NCI-H82 treated with DMSO at 0.1 percent for 48 hours (cell line): ENCODE measurements around the gene PSD4.
"Not testable (repeated sequence)": the region's sequence is repeated elsewhere in the genome, so short reads cannot be mapped to it uniquely, and the experiment has no call there.

Source experiments
- DNase-seq: peaks from one replicate; lab custom pipeline; 2025; ENCODE audit not compliant: unreplicated experiment; lab: John Stamatoyannopoulos, UW

Gene PSD4

DNA sequence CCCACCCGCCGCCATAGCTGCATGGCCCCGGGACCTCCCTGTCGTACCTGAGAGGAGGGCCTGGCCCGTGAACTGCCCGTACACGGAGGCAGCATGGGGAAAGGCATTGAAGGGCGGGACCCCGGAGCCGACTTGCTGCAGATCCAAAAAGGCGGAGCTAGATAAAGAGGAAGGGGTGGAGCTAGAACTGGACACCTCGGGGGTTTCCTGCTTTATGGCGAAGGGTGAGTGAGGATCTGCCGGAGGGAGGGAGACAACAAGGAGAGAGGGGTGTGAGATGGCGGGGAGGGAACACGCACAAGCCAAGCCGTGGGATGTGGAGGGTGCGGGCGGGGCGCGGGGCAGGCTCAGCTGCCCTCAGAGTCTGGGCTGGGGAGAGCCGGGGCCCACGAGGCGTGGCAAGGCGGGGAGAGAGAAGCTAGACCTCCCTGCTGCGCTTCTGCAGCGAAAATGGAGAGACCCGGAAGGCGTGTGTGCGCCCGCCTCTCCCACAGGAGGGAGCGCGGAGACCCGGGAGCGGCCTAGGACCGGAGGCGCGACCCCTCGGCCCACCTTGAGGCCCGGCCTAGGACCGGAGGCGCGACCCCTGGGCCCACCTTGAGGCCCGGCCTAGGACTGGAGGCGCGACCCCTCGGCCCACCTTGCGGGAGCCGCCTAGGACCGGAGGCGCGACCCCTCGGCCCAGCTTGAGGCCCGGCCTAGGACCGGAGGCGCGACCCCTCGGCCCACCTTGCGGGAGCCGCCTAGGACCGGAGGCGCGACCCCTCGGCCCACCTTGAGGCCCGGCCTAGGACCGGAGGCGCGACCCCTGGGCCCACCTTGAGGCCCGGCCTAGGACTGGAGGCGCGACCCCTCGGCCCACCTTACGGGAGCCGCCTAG, 61.8 kb downstream of the PSD4 start:
- not testable (repeated sequence) for DNase-seq

DNA sequence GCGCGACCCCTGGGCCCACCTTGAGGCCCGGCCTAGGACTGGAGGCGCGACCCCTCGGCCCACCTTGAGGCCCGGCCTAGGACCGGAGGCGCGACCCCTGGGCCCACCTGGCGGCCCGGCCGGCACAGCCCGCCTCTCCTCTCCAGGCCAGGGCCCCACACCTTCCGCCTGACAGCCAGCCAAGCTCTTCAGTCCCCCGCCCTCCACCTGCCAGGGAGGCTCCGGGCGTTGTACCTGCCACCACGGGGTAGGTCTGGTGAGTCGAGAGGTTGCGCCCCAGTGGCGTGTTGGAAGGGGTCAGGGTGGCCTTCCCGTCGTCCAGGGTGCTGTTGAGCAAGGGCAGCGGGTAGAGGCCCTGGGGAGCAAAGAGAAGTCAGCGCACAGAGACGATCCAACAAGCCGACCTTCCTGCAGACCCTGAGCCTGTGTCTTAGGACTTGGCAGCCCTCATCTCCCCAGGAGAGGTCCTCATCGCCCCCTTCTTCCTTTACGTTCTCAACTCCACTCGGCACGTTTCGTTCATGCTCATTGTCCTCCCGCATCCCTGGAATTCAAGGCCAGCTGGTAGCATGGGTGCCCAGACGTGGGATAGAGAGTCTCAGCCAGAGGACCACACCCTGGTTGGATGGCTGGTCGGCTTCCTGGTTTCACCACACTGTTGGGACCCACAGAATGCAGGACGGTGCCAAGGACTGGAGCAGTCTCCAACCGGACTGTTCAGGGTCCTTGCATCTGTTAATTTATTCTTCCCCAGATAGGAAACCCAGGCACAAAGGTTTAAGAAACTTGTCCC, 62.8 kb downstream of the PSD4 start:
- DNase-seq: no peak

DNA sequence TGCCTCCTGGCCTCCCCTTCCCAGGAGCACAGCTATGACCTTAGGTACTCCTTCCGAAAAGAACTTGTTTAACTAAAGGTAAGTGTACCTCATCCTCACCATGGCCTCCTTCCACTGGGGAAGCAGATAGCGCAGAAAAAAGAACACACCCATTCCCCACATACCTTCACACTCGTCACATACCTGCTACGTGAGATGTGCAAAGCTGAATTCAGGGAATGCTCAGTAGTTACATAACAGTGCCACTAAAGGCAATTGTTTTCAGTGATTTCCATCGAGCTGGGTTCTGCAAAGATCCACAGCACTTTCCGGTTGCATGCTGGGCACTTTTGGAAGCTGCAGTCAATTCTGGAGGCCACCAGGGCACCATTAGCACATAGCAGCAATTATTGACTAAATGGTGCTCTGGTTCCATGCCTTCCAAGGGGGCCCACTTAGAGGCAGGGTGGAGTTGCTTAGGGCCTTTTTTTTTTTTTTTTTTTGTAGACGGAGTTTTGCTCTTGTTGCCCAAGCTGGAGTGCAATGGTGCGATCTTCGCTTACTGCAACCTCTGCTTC, 63.9 kb downstream of the PSD4 start:
- no peak for DNase-seq

GRCh38 chr2:113238871-113239839, 65.4 kb downstream of the PSD4 start:
- no peak for DNase-seq

- DNase-seq: no peak
Measured at GRCh38 chr2:113240150-113240914, 66.6 kb downstream of the PSD4 start.

DNA sequence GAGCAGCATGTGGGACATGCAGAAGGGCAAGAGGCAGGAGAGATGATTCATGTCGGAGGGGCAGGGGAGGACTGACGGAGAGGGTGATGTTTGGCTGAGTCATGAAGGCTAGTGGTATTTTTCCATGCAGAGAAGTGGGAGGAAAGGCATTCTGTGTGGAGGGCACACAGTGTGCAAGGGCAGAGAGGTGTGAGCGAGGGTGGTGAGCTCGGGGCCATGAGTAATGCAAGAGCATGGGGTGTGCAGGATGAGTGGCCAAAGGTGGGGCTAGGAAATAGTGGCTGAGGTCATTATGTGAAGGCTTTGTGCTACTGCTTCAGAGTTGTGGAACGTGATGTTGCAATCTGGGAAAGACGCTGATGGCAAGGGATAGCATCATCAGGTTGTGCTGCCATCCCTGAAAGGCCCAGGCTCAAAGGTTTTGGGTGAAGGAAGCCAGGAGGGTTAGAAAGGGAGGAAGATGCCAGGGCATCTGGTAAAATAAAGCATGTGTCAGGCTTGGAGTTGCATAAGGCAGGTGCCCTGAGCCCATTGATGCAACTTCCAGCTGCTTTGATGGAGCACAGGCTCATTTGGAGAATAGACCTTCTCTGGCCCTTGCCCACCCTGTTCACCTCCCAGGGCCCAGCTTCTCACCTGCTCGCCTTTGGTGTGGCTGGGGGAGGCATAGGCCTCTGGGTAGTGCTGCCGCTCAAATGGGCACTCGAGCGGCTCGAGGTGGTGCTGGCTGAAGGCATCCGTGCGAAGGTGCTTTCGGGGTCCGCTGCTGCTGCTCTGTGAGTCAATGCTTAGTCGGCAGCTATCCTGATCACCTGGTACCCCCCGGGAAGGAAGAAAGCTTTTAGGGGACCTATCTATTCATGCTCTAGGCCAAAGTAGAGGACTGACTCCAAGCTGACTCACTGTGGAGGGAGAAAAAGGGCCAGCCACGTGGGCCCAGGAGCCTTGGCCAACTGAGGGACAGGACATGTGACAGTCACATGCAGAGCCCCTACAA, 67.4 kb downstream of the PSD4 start:
- DNase-seq: no peak

DNA sequence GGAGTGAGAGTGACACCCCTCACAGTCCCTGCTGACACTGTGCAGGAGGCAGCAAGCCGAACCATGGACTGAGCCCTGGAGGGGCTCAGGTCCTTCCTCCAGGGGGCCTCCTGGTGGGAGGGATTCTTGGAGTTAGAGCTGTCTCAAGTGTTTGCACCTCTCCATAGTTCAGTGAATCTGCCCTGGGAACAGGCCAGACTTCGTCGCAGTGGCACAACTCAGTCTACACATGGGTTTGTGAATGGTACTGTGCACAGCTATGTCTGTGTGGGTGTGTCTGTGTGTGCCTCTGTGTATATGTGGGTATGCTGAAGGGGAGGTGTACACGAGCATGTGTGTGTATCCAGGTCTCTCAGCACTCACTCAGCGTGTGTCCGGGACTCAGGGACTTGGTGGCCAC, 68.6 kb downstream of the PSD4 start:
- DNase-seq: no peak

DNA sequence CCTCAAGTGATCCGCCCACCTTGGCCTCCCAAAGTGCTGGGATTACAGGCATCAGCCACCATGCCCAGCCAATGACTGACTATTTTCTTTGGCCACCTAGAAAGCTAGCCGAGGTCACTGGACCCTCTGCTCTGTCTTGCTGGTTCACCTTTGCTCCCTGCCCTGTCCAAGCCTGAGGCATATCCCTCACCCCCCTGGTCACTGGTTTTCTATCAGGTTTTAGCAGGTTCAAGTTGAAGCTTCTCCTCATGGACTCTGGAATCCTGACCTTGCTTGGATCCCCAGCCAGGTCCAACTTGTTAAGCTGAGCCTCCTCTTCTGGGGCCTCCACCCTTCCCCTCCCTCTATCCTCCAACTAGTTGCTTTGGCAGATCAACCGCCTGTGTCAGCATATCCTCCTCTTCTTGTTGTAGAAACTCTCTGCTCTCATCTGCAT, 71.5 kb downstream of the PSD4 start:
- no peak for DNase-seq

DNA sequence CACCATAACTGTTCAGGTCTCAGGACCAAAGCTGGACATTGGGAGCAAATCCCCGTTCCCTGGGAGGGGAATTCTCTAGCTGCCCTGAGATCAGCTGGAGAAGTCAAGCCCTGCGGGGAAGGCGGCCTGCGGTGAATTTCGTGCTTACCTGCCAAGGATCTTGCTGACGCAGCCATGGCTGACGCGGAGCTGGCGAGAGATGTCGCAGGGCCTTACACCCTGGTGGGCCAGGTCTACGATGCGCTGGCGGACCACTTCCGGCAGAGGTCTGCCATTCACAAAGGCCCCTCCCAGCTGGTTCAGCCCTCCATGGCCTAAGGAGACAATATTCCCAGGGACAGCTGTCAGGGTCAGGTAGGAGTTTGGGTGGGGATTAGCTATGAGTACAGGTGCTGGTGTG, 72.8 kb downstream of the PSD4 start:
- DNase-seq: no peak

GRCh38 chr2:113248997-113249770, 75.4 kb downstream of the PSD4 start:
- peak; percentile 40 for DNase-seq

GRCh38 chr2:113251118-113251517, 77.3 kb downstream of the PSD4 start:
- DNase-seq: no peak

DNA sequence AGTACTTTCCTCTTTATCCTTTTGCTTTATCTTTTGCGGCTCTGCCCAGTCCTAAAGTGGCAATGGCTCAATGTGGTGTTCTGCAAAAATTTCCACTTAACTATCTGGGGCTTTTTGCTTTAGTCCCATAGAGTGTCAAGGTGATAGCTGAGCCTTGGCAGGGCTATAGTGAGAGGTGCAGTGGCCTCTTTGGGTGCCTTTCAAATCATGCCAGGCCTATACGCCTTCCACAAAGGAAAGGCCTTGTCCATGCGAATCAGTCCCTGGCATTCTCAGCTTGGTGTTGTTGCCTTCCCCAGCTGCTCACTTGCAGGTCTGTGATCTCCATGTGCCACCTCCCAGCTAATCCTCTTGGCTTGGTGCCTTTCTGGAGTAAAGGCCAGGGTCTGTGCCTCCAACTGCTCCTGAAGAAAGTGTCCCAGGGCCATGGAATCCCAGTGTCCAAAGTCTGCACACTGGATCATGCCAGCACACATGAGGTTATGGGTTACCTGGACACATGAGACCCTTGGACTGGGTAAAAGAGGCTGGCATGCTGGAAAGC, 78.3 kb downstream of the PSD4 start:
- no peak for DNase-seq

GRCh38 chr2:113253453-113253852, 79.7 kb downstream of the PSD4 start:
- no peak for DNase-seq

- no peak for DNase-seq
Measured at GRCh38 chr2:113255140-113256070, 81.6 kb downstream of the PSD4 start.

DNA sequence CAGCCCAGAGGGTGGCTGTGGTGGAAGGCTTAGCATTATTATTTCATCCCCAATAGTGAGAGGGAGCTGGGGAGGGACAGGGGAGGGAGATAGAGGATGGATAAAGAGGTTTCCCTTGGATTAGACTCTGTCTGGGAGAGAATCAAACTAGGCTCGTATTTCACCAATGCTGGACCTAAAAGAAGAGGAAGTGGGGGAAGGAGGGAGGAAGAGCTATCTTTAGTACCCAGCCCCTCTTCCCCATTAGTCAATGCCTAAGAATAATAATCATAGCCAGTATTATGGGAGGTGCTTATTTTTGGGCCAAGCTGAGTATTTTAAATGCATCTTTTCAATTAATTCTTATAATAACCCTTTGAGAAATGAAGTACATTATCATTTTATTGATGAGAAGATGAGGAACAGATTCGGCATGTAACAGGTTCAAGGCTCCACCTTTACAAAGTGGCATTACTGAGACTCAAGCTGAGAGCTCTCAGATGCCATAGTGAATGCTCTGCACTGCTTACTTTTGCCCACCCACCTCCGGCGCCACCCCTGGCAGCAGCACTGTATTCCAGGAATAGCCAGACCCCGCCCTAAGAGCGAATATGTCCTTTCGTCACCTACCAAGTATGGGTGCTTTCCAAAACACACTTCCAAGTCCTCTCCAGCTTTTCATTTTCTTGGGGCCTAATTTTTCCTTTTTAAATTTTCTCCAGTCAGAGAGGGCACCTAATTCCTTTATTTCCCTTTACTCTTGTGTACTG, 83.9 kb downstream of the PSD4 start:
- DNase-seq: no peak
